ENCODE measurements around the gene RNF114. TPM values are rescaled to one million over a fixed set of nuclear protein-coding genes. Genes with fewer than 3 reads are reported as not detected.

The RNF114 gene
- polyA plus RNA-seq, 3 donors, result 128 to 164 (median 146) TPM

- peaks cover 0 to 10% of the 10 kb centered on the region in 2 donors for H3K27me3 ChIP-seq (ENCODE audit: control insufficient read depth in 2 of 2, insufficient read depth in 2 of 2, low read length in 2 of 2)
- Mint-ChIP-seq H3K4me3 (peak overlapping the region in 1 of 2 donors; percentile 85), H3K4me1 (peaks cover 50% of the 10 kb centered on the region), H3K27me3 (ENCODE audit: low read depth in 3 of 3) (peaks cover 17 to 25% (median 22%) of the 10 kb centered on the region in 3 donors), H3K9me3 (no peaks in the 10 kb centered on the region), H3K36me3 (peaks cover 23 to 34% of the 10 kb centered on the region in 2 donors), H3K27ac (no peak overlapping the region)
- peaks cover 27 to 65% of the 10 kb centered on the region in 2 donors for H3K4me1 ChIP-seq (ENCODE audit: control insufficient read depth in 1 of 2, insufficient read depth in 2 of 2, low read length in 2 of 2)
- peak overlapping the region; percentile 89 for H3K4me2 ChIP-seq (replicated peaks; ENCODE audit: extremely low read depth, low read length, poor library complexity, severe bottlenecking)
- H3K27ac ChIP-seq (ENCODE audit: low read depth in 1 of 2, low read length in 2 of 2), result no peak overlapping the region
- intact Hi-C loops (cut with micrococcal nuclease), result no loop called here
- 89% methylated on average over 8 of the region's 13 CpGs for WGBS (ENCODE audit: insufficient coverage)
- no peaks in the 10 kb centered on the region for H3K9me3 ChIP-seq (replicated peaks in 1 of 2; ENCODE audit: control insufficient read depth in 1 of 2, insufficient read depth in 1 of 2, low read length in 2 of 2)
- peaks cover 7% of the 10 kb centered on the region for H3K79me2 ChIP-seq (ENCODE audit: insufficient read depth, low read length)
- peaks cover 35% of the 10 kb centered on the region for H4K20me1 ChIP-seq (ENCODE audit: insufficient read depth, low read length)
- H3K9ac ChIP-seq (ENCODE audit: insufficient read depth, low read length, poor library complexity, severe bottlenecking), result no peak overlapping the region
- TF ChIP-seq CTCF (IDR thresholded peaks at IDR 0.05), result no peak
- peak overlapping the region in 1 of 3 experiments; percentile 86 for H3K4me3 ChIP-seq (replicated peaks in 1 of 3; ENCODE audit: low read depth in 2 of 3, low read length in 3 of 3)
- H2AFZ ChIP-seq (ENCODE audit: insufficient read depth, low read depth, low read length, poor library complexity, severe bottlenecking), result no peak overlapping the region
- peaks cover 0 to 12% of the 10 kb centered on the region in 2 donors for H3K36me3 ChIP-seq (replicated peaks in 1 of 2; ENCODE audit: control insufficient read depth in 1 of 2, insufficient read depth in 2 of 2, low read length in 2 of 2)
- DNase-seq, result no peak
These were observed 48.4 kb downstream of the RNF114 start for GRCh38 chr20:49984426-49985153.

- no peak overlapping the region for H3K9ac ChIP-seq (ENCODE audit: insufficient read depth, low read length, poor library complexity, severe bottlenecking)
- intact Hi-C loops (cut with micrococcal nuclease), result no loop called here
- peaks cover 0 to 12% of the 10 kb centered on the region in 2 donors for H3K36me3 ChIP-seq (replicated peaks in 1 of 2; ENCODE audit: control insufficient read depth in 1 of 2, insufficient read depth in 2 of 2, low read length in 2 of 2)
- peaks cover 0 to 10% of the 10 kb centered on the region in 2 donors for H3K27me3 ChIP-seq (ENCODE audit: control insufficient read depth in 2 of 2, insufficient read depth in 2 of 2, low read length in 2 of 2)
- no peak for TF ChIP-seq CTCF (IDR thresholded peaks at IDR 0.05)
- peaks cover 50% of the 10 kb centered on the region for H3K4me1 Mint-ChIP-seq
- H3K9me3 Mint-ChIP-seq, result no peaks in the 10 kb centered on the region
- H3K27ac ChIP-seq (ENCODE audit: low read depth in 1 of 2, low read length in 2 of 2), result no peak overlapping the region
- H3K4me3 ChIP-seq (replicated peaks in 1 of 3; ENCODE audit: low read depth in 2 of 3, low read length in 3 of 3), result peak overlapping the region in 1 of 3 experiments; percentile 86
- peak overlapping the region; percentile 89 for H3K4me2 ChIP-seq (replicated peaks; ENCODE audit: extremely low read depth, low read length, poor library complexity, severe bottlenecking)
- H4K20me1 ChIP-seq (ENCODE audit: insufficient read depth, low read length), result peaks cover 35% of the 10 kb centered on the region
- DNase-seq, result no peak
- H3K27me3 Mint-ChIP-seq (ENCODE audit: low read depth in 3 of 3), result peaks cover 16 to 21% (median 20%) of the 10 kb centered on the region in 3 donors
- H3K4me3 Mint-ChIP-seq, result peak overlapping the region in 1 of 2 donors; percentile 55
- H3K27ac Mint-ChIP-seq, result no peak overlapping the region
- H2AFZ ChIP-seq (ENCODE audit: insufficient read depth, low read depth, low read length, poor library complexity, severe bottlenecking), result no peak overlapping the region
- no peaks in the 10 kb centered on the region for H3K9me3 ChIP-seq (replicated peaks in 1 of 2; ENCODE audit: control insufficient read depth in 1 of 2, insufficient read depth in 1 of 2, low read length in 2 of 2)
- H3K36me3 Mint-ChIP-seq, result peaks cover 23 to 34% of the 10 kb centered on the region in 2 donors
- WGBS (ENCODE audit: insufficient coverage), result 100% methylated on average over 2 of the region's 6 CpGs
- H3K79me2 ChIP-seq (ENCODE audit: insufficient read depth, low read length), result peaks cover 7% of the 10 kb centered on the region
- H3K4me1 ChIP-seq (ENCODE audit: control insufficient read depth in 1 of 2, insufficient read depth in 2 of 2, low read length in 2 of 2), result peaks cover 33 to 70% of the 10 kb centered on the region in 2 donors
These were observed 49.0 kb downstream of the RNF114 start for GRCh38 chr20:49985157-49985556.

All from CD14-positive monocyte (primary cell).